HAP-1 (cell line): ENCODE data around the gene TARBP2.
"Not testable (repeated sequence)": the region's sequence is repeated elsewhere in the genome, so short reads cannot be mapped to it uniquely, and the experiment has no call there.

Experiments
- DNase-seq, 2 experiments: peaks; one replicate each; pipeline ENCODE4 v3.0.0-alpha.2; 2016 to 2020; ENCODE audit warnings: low spot score in 2 of 2
- H3K27me3 ChIP-seq: fragments of 250-450 bp; sonication (Bioruptor Pico); 2 replicates; pipeline ENCODE4 v1.5.1; 2020; ENCODE audit warnings: low read depth, mild to moderate bottlenecking, moderate library complexity
- H3K36me3 ChIP-seq: fragments of 250-450 bp; sonication (Bioruptor Pico); replicated peaks from 2 replicates; pipeline ENCODE4 v1.5.1; 2020; ENCODE audit warnings: mild to moderate bottlenecking
- H3K4me1 ChIP-seq: fragments of 250-450 bp; sonication (Bioruptor Pico); 2 replicates; pipeline ENCODE4 v1.5.1; 2020; ENCODE audit warnings: mild to moderate bottlenecking
- H3K4me3 ChIP-seq: fragments of 250-450 bp; sonication (Bioruptor Pico); 2 replicates; pipeline ENCODE4 v1.5.1; 2020; ENCODE audit warnings: mild to moderate bottlenecking, moderate library complexity
- H3K9me3 ChIP-seq: fragments of 250-450 bp; sonication (Bioruptor Pico); 2 replicates; pipeline ENCODE4 v1.5.1; 2020; ENCODE audit warnings: mild to moderate bottlenecking, moderate library complexity
- in situ Hi-C: fragments of 300-500 bp; cut with MboI; formaldehyde crosslinking; loops from 3 replicates; pipeline ENCODE4 v1.14.3; 2020; ENCODE audit warnings: low sequenced_read_pairs, inconsistent platforms, mixed read lengths

The TARBP2 gene

DNA sequence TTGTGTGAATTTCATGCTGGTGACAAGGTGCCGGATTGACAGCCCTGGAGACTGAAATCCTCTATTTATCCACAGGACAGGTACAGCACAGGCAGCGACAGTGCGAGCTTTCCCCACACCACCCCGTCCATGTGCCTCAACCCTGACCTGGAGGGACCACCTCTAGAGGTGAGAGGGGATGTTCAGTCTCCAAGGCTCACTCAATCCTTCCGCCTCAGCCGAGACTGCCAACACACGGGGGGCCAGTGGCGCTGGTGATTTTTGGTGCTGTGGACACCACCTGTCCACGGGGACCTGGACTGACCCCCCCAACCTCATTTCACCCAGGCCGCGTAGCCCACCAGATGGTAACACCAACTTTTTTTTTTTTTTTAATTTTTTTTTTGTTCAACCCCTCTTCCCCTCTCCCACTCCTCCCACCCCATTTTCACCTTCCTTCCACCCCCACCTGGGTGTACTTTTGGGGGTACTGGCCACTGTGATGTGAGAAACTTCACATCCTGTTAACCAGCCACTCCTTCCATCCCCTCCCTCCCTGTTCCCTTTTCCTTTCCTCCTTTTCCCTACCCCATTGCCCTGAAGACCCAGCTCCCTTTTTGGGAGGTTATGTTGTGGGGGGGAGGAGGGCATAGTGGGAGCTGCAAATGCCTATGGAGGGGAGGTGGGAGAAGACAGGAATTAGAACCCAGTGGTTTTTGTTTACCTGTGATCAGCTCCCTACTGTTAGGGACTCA lies 36.2 kb upstream of the TARBP2 start:
- Histone ChIP-seq H3K27me3 (no peaks in the 10 kb centered on the region), H3K4me3 (no peak overlapping the region), H3K9me3 (no peaks in the 10 kb centered on the region), H3K36me3 (peaks cover 100% of the 10 kb centered on the region), H3K4me1 (no peaks in the 10 kb centered on the region)
- in situ Hi-C loops = loop anchor here (5.0 kb wide), 1 partner anchor 433 kb away; no protein-coding TSS in a partner anchor
- DNase-seq = no peak

DNA sequence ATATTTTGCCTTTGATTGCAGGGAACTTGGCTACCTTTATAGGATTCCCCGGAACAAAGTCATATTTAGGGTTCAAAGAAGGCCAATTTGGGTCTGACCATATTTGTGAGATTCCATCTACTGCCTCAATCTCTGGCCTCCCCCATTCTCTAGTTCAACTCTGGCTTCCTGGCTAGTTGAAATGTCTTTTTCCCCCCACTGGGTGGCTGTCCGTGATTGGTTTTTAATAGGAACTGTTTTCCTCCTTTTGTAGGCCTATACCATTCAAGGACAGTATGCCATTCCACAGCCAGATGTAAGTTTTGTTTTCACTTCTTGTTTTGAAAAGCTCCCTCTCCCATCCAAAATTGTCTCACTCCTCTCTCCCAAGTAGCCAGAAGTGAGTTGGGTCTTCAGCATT lies 35.4 kb upstream of the TARBP2 start:
- DNase-seq = no peak
- in situ Hi-C loops = no loop called here
- H3K27me3 ChIP-seq = no peaks in the 10 kb centered on the region
- peaks cover 100% of the 10 kb centered on the region for H3K36me3 ChIP-seq
- no peak overlapping the region for H3K4me3 ChIP-seq
- H3K9me3 ChIP-seq = no peaks in the 10 kb centered on the region
- H3K4me1 ChIP-seq = no peaks in the 10 kb centered on the region

DNA sequence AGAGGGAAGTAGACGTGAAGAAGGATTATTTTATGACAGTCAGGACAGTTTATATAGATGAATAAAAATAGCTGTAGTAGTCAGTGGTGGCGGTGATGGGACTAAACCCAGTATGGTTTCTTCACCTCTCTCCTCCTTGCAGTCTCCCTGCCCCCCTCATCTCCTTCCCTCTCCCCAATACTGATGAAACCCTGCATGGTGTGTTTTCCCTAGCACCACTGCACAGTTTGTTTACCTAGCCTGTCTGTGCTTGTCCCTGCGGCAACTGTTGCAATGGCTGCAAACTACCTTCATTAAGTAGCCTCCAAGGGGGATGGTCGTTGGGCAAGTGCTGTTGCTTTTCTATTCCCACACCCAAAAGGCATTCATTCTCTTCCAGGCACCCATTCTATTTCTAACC lies 34.4 kb upstream of the TARBP2 start:
- no peak for DNase-seq
- Histone ChIP-seq H3K36me3 (peaks cover 98% of the 10 kb centered on the region), H3K4me3 (no peak overlapping the region), H3K9me3 (no peaks in the 10 kb centered on the region), H3K27me3 (no peaks in the 10 kb centered on the region), H3K4me1 (no peaks in the 10 kb centered on the region)
- in situ Hi-C loops = no loop called here

DNA sequence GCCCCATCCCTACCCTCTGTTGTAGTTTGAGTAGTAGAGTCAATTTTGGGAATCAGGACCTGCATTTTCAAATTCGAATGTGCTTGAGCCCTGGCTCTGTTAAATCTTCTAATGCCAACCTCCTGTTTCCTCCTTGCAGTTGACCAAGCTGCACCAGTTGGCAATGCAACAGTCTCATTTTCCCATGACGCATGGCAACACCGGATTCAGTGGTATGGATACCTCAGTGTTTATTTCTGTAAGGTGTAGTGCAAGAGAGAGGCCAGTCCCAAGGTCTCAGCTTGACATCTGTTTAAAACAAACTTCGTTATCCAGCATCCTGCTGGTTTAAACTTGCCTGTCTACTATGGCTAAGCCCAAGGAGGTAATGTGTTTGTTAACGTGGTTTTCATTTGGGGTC lies 34.0 kb upstream of the TARBP2 start:
- peaks cover 98% of the 10 kb centered on the region for H3K36me3 ChIP-seq
- in situ Hi-C loops = no loop called here
- no peak overlapping the region for H3K4me3 ChIP-seq
- no peaks in the 10 kb centered on the region for H3K9me3 ChIP-seq
- H3K27me3 ChIP-seq = no peaks in the 10 kb centered on the region
- no peak for DNase-seq
- H3K4me1 ChIP-seq = no peaks in the 10 kb centered on the region

DNA sequence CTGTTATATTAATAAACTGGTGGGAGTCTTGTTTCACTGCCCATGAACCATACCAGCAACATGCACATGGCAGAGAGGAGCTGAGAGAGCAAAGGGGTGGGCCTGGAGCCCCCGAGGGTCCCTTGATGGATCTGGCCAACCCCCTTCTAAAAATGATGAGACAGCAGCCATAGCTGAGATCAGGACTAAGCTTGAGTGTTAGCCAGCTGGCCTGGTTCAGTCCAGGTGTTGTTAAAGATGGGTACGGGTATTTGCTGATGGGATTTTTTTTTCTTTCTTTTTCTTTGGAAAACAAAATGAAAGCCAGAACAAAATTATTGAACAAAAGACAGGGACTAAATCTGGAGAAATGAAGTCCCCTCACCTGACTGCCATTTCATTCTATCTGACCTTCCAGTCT lies 33.2 kb upstream of the TARBP2 start:
- H3K27me3 ChIP-seq = no peaks in the 10 kb centered on the region
- in situ Hi-C loops = no loop called here
- no peaks in the 10 kb centered on the region for H3K9me3 ChIP-seq
- H3K36me3 ChIP-seq = peaks cover 98% of the 10 kb centered on the region
- no peak overlapping the region for H3K4me3 ChIP-seq
- no peaks in the 10 kb centered on the region for H3K4me1 ChIP-seq
- no peak for DNase-seq

DNA sequence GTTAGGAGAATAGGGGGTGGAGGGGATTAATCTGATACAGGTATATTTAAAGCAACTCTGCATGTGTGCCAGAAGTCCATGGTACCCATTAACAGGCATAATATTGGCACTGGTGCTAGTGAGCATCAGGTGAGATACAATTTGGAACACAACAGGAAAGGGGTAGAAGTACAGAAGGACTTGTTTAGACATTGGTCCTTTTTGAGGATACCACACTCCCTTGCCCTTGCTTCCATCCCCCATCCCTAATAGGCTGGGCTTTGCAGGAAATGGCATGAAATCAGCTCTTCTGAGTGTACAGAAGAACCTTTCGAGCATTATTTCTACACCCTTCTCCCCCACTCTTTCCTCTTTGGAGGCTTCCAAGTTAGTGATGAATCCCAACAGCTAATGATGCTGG lies 32.8 kb upstream of the TARBP2 start:
- Histone ChIP-seq H3K27me3 (no peaks in the 10 kb centered on the region), H3K36me3 (peaks cover 98% of the 10 kb centered on the region), H3K4me1 (no peaks in the 10 kb centered on the region), H3K9me3 (no peaks in the 10 kb centered on the region), H3K4me3 (no peak overlapping the region)
- in situ Hi-C loops = no loop called here
- DNase-seq = no peak

DNA sequence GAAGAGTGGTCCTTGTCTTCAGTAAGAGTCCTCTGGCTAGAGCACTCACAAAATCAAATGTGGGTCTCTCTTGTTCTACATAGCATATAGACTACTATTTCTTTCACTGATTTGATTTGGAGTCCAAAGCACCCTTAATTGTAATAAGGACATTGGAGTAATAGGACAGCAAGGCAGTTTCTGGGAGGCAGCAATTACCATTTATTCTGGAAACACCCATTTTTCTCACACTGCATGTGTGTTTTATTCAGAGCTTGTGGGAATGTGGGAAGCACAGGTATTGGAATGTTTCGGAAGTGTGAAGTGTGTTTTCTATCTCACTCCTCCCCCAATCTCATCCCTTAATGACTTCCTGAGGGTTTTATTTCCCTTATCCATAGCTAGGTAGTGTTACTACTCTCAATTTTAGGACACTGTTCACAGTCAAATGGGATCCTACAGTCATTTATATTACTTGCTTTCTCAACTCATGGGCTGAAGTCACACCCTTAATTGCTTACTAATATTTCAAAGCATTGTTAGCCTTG lies 29.0 kb upstream of the TARBP2 start:
- Histone ChIP-seq H3K36me3 (peaks cover 98% of the 10 kb centered on the region), H3K9me3 (no peaks in the 10 kb centered on the region), H3K27me3 (no peaks in the 10 kb centered on the region), H3K4me1 (no peaks in the 10 kb centered on the region), H3K4me3 (no peak overlapping the region)
- in situ Hi-C loops = no loop called here
- DNase-seq = no peak

DNA sequence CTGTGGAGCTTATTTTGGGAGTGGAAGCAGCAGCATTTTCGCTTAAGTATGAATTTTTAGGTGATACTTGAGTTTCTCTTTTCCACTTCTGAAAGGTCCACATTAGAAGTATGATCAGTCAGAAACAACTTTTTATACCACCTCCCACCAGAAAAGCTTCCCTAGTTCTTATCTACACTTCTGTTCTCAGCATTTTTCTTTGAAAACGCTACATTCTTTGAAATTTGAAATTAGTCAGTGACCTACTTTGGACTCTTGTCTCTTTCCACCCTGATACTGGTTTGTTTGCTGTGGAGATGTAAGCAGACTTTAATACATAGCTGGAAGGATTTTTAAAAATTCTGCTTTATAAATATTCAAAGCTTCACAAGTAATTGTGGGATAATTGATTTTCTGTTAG lies 27.0 kb upstream of the TARBP2 start:
- Histone ChIP-seq H3K4me1 (peaks cover 4% of the 10 kb centered on the region; the same call in 1 of the 2 replicates), H3K27me3 (no peaks in the 10 kb centered on the region), H3K36me3 (peaks cover 98% of the 10 kb centered on the region), H3K4me3 (no peak overlapping the region), H3K9me3 (no peaks in the 10 kb centered on the region)
- DNase-seq = no peak
- in situ Hi-C loops = no loop called here

DNA sequence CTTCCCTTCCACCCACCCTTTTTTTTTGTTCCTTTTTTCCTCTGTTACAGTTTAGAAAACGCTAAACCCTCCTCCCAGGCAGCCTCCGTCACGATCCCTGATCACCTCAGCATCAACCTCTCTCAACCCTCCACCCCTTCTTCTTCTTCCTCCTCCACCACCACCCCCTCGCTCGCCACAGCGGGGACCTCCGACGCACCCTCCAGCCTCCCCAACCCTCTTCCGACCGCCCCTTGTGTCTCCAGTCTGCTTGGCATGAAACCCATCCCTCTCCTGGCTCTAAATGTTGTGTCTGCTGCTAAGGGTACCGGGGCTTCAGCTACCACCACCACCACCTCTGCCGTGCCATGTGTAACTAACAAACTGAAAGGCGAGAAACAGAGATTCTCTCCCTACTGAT lies 26.3 kb upstream of the TARBP2 start:
- Histone ChIP-seq H3K27me3 (no peaks in the 10 kb centered on the region), H3K4me3 (no peak overlapping the region), H3K36me3 (peaks cover 96% of the 10 kb centered on the region), H3K9me3 (no peaks in the 10 kb centered on the region), H3K4me1 (peaks cover 8% of the 10 kb centered on the region; the same call in 1 of the 2 replicates)
- in situ Hi-C loops = no loop called here
- DNase-seq = no peak

DNA sequence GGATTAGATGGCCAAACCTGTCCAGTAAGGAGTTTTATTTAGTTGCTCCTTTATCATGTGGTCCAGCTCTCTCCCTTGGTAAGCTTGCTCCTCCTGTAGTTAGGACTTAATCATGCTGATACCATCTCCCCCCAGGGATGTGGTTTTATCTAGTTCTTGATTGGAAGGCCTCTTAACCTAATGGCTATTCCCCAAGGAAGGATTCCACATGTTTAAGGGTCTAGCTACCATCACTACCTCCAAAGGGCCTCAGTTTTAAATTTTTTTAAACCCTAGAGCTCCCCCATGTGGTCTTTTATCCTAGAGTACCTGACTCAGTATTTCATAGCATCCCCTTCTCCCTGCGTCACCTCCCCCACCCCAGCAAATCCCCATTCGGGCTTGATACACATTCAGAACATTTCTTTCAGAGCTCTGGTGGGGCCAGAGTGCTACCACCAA lies 24.3 kb upstream of the TARBP2 start:
- Histone ChIP-seq H3K27me3 (no peaks in the 10 kb centered on the region), H3K4me3 (no peak overlapping the region), H3K9me3 (no peaks in the 10 kb centered on the region), H3K4me1 (peaks cover 20% of the 10 kb centered on the region), H3K36me3 (peaks cover 94% of the 10 kb centered on the region)
- in situ Hi-C loops = no loop called here
- DNase-seq = peak in 1 of 2 experiments; percentile 41

DNA sequence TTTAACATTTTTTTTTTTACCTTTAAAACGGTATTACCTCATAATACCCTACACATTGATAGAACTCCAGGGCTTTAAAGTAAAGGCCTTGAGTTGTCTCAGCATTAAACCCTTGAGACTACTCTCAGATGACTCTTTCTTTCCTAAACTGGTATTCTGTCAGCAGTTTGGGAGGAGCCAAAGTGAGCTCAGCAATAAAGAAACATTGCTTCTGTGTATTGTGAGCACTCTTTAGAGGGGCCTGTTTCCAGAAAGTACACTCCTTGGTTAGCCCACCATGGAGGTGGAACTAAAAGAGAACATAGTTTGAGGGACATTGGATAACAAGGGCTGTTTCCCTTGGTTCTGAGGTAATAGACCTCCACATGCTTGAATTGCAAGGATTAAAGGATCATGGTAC lies 22.2 kb upstream of the TARBP2 start:
- no peak for DNase-seq
- H3K4me3 ChIP-seq = no peak overlapping the region
- in situ Hi-C loops = no loop called here
- H3K4me1 ChIP-seq = peaks cover 20% of the 10 kb centered on the region
- no peaks in the 10 kb centered on the region for H3K27me3 ChIP-seq
- no peaks in the 10 kb centered on the region for H3K9me3 ChIP-seq
- H3K36me3 ChIP-seq = peaks cover 94% of the 10 kb centered on the region

DNA sequence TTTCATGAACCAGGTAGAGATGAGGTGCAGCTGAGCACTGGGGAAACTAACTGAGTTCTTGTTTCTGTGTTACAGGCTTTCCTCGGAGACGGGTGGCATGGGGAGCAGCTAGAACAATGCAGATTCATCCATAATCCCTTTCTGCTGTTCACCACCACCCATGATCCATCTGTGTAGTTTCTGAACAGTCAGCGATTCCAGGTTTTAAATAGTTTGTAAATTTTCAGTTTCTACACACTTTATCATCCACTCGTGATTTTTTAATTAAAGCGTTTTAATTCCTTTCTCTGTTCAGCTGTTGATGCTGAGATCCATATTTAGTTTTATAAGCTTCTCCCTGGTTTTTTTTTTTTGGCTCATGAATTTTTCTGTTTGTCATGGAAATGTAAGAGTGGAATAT lies 21.8 kb upstream of the TARBP2 start:
- no peak overlapping the region for H3K4me3 ChIP-seq
- H3K36me3 ChIP-seq = peaks cover 94% of the 10 kb centered on the region
- no peak for DNase-seq
- no peaks in the 10 kb centered on the region for H3K27me3 ChIP-seq
- in situ Hi-C loops = no loop called here
- peaks cover 20% of the 10 kb centered on the region for H3K4me1 ChIP-seq
- H3K9me3 ChIP-seq = no peaks in the 10 kb centered on the region

DNA sequence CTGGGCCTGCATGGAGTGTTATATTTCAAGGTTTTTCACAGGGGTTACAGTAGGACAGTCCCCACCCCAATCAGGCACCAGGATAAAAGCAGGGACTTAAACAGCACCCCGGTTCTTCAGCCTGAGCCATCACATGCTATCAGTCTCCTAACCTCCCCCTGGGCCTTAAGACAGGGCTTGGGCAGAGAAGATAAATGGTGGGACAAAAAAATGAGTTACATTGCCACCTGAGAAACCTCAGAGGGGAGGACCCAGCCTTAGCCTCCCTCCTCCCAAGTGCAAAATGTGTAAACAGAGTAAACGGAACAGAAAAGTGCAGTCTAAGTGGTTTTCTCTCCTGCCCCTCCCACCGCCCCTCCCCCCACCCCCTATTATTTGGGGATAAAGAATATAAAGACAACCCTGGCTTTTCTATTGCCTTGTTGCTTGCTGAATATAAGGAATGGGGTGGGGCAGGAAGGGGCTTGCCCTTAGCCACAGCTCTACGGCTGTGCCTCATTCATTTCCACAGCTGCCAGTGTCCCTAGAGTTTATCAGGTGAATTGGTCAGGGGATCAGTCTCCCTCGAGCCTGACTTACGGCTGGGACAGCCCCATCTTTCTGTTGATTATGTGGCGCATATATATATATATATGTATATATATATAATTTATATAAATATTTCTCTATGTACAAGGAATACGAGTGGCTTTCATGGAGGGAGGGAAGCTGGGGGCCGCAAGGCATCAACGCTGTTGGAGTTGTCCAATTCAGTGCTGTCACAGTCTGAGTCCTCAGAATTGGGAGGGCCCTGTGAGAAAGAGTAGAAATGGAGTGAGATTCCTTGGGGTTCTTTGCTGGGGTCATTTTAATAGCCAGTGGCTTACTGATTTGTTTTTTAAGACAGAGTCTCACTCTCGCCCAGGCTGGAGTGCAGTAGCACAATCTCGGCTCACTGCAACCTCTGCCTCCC lies 20.3 kb upstream of the TARBP2 start:
- Histone ChIP-seq H3K4me3 (no peak overlapping the region), H3K27me3 (no peaks in the 10 kb centered on the region), H3K4me1 (peaks cover 20% of the 10 kb centered on the region), H3K9me3 (no peaks in the 10 kb centered on the region), H3K36me3 (peaks cover 94% of the 10 kb centered on the region)
- DNase-seq = peak; percentile 52 to 71
- in situ Hi-C loops = no loop called here

DNA sequence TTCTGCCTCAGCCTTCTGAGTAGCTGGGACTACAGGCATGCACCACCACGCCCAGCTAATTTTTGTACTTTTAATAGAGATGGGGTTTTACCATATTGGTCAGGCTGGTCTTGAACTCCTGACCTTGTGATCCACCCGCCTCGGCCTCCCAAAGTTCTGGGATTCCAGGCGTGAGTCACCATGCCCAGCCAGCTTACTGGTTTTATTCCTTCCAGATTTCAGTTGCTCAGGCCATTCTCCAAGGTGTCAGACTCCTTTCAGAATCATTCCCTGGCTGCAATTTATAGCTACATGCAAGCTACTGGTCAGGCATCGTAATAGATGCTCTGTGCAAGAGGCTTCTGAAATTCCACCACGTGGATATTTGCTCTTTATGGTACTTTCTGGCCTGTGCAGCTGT lies 19.6 kb upstream of the TARBP2 start:
- H3K9me3 ChIP-seq, H3K27me3 ChIP-seq, in situ Hi-C loops, DNase-seq, H3K4me3 ChIP-seq: not testable (repeated sequence)
- Histone ChIP-seq H3K36me3 (peaks cover 94% of the 10 kb centered on the region), H3K4me1 (peaks cover 20% of the 10 kb centered on the region)
